Measurements from ENCODE around the gene FBXO47. TPM values are rescaled to one million over a fixed set of nuclear protein-coding genes. Genes with fewer than 3 reads are reported as not detected.

Gene FBXO47
- total and polyA plus RNA-seq, 9 of the 15 experiments (the other 6 are each of a cell fraction or from before 2014, with no cell fraction given) = not detected

DNA sequence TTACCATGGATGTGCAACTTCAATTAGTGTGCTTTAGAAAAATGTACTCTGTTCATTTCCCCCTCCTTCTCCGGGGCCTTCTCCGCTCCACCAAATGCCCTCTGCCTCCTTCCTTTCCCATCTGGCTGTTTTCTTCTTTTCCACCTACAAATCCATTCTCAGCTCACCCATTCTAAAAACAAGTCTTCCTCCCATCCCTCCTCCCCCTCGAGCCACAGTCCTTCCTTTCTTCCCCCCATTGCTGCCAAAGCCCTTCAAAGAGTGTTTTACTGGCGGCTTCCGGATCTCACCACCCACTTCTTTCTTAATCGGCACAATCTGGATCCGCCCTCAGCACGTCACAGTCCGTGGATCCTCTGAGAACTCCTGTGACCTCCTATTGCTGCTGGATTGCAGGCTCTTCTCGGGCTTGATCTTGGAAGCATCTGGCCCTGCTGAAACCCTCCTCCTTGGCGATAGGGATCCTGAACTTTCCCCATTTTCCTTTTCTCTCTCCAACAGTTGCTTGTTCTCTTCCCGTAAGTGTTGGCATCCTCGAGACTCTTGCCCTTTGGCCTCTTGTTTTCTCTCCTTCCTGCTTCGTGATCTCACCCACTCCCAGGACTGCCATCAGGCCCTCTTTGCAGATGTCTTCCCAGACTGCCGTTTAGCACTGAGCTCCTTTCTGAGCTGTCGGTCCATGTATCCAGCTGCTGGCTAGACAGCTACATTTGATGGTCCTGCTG lies 36.0 kb upstream of the FBXO47 start (continued):
- TF ChIP-seq, protein P1, sequence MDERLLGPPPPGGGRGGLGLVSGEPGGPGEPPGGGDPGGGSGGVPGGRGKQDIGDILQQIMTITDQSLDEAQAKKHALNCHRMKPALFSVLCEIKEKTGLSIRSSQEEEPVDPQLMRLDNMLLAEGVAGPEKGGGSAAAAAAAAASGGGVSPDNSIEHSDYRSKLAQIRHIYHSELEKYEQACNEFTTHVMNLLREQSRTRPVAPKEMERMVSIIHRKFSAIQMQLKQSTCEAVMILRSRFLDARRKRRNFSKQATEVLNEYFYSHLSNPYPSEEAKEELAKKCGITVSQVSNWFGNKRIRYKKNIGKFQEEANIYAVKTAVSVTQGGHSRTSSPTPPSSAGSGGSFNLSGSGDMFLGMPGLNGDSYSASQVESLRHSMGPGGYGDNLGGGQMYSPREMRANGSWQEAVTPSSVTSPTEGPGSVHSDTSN (CRISPR knock-in tag; IDR thresholded peaks at IDR 0.05; ENCODE audit: low read depth) = no peak
- TF ChIP-seq, protein P1 (tag; conservative IDR thresholded peaks at IDR 0.05; ENCODE audit: low read depth) = peak; percentile 69
- TF ChIP-seq LEF1 (IDR thresholded peaks at IDR 0.05) = peak; percentile 90
- peak; percentile 91 for TF ChIP-seq NBN (IDR thresholded peaks at IDR 0.05; ENCODE audit: low read depth)
- TF ChIP-seq, protein P2, sequence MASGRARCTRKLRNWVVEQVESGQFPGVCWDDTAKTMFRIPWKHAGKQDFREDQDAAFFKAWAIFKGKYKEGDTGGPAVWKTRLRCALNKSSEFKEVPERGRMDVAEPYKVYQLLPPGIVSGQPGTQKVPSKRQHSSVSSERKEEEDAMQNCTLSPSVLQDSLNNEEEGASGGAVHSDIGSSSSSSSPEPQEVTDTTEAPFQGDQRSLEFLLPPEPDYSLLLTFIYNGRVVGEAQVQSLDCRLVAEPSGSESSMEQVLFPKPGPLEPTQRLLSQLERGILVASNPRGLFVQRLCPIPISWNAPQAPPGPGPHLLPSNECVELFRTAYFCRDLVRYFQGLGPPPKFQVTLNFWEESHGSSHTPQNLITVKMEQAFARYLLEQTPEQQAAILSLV (tag; IDR thresholded peaks at IDR 0.05) = no peak; the same call in 1 of the 2 replicates
- TF ChIP-seq SOX6 (IDR thresholded peaks at IDR 0.05) = peak; percentile 49; the same call in 1 of the 2 replicates
- TF ChIP-seq NRF1 (conservative IDR thresholded peaks at IDR 0.05 in 1 of 2, IDR thresholded peaks at IDR 0.05 in 1 of 2) = no peak
- TF ChIP-seq SNIP1 (IDR thresholded peaks at IDR 0.05; ENCODE audit: low read depth) = no peak
- TF ChIP-seq POLR2H (tag; IDR thresholded peaks at IDR 0.05; ENCODE audit: low read depth) = peak; percentile 89
- TF ChIP-seq, protein P3, sequence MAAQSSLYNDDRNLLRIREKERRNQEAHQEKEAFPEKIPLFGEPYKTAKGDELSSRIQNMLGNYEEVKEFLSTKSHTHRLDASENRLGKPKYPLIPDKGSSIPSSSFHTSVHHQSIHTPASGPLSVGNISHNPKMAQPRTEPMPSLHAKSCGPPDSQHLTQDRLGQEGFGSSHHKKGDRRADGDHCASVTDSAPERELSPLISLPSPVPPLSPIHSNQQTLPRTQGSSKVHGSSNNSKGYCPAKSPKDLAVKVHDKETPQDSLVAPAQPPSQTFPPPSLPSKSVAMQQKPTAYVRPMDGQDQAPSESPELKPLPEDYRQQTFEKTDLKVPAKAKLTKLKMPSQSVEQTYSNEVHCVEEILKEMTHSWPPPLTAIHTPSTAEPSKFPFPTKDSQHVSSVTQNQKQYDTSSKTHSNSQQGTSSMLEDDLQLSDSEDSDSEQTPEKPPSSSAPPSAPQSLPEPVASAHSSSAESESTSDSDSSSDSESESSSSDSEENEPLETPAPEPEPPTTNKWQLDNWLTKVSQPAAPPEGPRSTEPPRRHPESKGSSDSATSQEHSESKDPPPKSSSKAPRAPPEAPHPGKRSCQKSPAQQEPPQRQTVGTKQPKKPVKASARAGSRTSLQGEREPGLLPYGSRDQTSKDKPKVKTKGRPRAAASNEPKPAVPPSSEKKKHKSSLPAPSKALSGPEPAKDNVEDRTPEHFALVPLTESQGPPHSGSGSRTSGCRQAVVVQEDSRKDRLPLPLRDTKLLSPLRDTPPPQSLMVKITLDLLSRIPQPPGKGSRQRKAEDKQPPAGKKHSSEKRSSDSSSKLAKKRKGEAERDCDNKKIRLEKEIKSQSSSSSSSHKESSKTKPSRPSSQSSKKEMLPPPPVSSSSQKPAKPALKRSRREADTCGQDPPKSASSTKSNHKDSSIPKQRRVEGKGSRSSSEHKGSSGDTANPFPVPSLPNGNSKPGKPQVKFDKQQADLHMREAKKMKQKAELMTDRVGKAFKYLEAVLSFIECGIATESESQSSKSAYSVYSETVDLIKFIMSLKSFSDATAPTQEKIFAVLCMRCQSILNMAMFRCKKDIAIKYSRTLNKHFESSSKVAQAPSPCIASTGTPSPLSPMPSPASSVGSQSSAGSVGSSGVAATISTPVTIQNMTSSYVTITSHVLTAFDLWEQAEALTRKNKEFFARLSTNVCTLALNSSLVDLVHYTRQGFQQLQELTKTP (IDR thresholded peaks at IDR 0.05; ENCODE audit: low read depth in 1 of 2, partially characterized antibody in 2 of 2) = peak in 1 of 2 experiments; percentile 47
- peak; percentile 83 for TF ChIP-seq DPF2 (IDR thresholded peaks at IDR 0.05)
- no peak for TF ChIP-seq SP2 (IDR thresholded peaks at IDR 0.05; ENCODE audit: extremely low read depth, low read depth, low read length, poor library complexity, severe bottlenecking)
- peak in 1 of 2 experiments; percentile 71; a peak in 2 of 4 replicates for TF ChIP-seq HDAC1 (IDR thresholded peaks at IDR 0.05)
- TF ChIP-seq STAG1 (CRISPR knock-in tag; IDR thresholded peaks at IDR 0.05; ENCODE audit: borderline replicate concordance) = no peak
- no peak for TF ChIP-seq KDM2B (CRISPR knock-in tag; IDR thresholded peaks at IDR 0.05)
- TF ChIP-seq EP400 (IDR thresholded peaks at IDR 0.05) = peak; percentile 56
- TF ChIP-seq NR4A1 (CRISPR knock-in tag; IDR thresholded peaks at IDR 0.05) = no peak
- peak; percentile 74 for TF ChIP-seq NR4A1 (tag; IDR thresholded peaks at IDR 0.05)
- TF ChIP-seq TRIM24 (IDR thresholded peaks at IDR 0.05) = peak in 1 of 2 experiments; percentile 63; a peak in 1 of 4 replicates
- peak; percentile 56 for TF ChIP-seq ZFP36 (IDR thresholded peaks at IDR 0.05; ENCODE audit: low read depth, low read length, partially characterized antibody)
- TF ChIP-seq RBM34 (IDR thresholded peaks at IDR 0.05; ENCODE audit: borderline replicate concordance, insufficient read depth, low read length) = no peak
- TF ChIP-seq ZNF197 (CRISPR knock-in tag; IDR thresholded peaks at IDR 0.05; ENCODE audit: low read depth) = 0 out of 2 replicates have a peak, but pooled peaks have one; percentile 60

Measured in K562 (cell line).